Upper lobe of right lung (tissue), 1 donor: Measurements from ENCODE around the gene PRKCQ. TPM values are rescaled to one million over a fixed set of nuclear protein-coding genes. Genes with fewer than 3 reads are reported as not detected.

Experiments used
- ATAC-seq: fragments of 200-7000 bp; cut with Tn5 transposase; one replicate; pipeline ENCODE4 v1.9.1; 2020; ENCODE audit warnings: mild to moderate bottlenecking, moderate library complexity
- DNase-seq: peaks from one replicate; pipeline ENCODE4 v3.0.0-alpha.2; 2020
- H3K27ac ChIP-seq: fragments of 200-600 bp; one replicate; pipeline ENCODE4 v1.8.0; 2022
- H3K27me3 ChIP-seq: fragments of 200-600 bp; one replicate; pipeline ENCODE4 v1.8.0; 2022; ENCODE audit warnings: mild to moderate bottlenecking
- H3K36me3 ChIP-seq: fragments of 200-600 bp; one replicate; pipeline ENCODE4 v1.8.0; 2022
- H3K4me1 ChIP-seq: fragments of 200-600 bp; one replicate; pipeline ENCODE4 v1.8.0; 2022
- H3K4me3 ChIP-seq: fragments of 200-600 bp; one replicate; pipeline ENCODE4 v1.8.0; 2022; ENCODE audit warnings: mild to moderate bottlenecking
- H3K9me3 ChIP-seq: fragments of 200-600 bp; one replicate; pipeline ENCODE4 v1.8.0; 2022
- intact Hi-C: fragments of 100-400 bp; cut with DNase I; formaldehyde crosslinking; loops from one replicate; pipeline ENCODE4 v1.11.0; 2022
- total RNA-seq: library from RNA; stranded (reverse); fragmentation: NEBNext Ultra II Directional; extraction: Animal tissue kit (Norgen Biotek cat#: 25700); gene quantifications from one replicate; pipeline ENCODE4 v1.2.1, GENCODE V29; 2021
- TF ChIP-seq, protein P1 (sequence below): fragments of 200-600 bp; IDR thresholded peaks from one replicate; pipeline ENCODE4 v1.8.0; 2022; ENCODE audit warnings: antibody characterized with exemption
- donor health status: DM: no; HTN: yes; CAD: no; lungs with severe emphysema.

PRKCQ gene
- total RNA-seq, 1 donor from 2014 or later: 9.8 TPM

DNA sequence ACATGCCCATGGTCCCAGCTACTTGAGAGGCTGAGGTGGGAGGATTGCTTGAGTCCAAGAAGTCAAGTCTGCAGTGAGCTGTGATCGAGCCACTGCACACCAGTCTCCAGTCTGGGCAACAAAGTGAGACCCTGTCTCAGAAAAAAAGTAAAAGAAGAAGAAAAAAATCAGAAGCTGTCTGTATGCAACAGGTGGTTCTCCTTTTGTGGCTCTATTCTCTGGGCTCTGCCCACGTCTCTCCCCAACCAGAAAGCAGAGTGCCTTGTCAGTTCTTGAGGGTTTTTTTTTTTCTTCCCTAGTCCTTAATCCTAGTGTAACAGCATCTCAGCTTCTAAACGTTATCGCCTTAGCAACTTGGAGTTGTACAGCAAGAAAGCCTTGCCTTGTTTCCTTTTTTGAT is 89.5 kb downstream of the PRKCQ start:
- no peaks in the 10 kb centered on the region for H3K4me1 ChIP-seq
- intact Hi-C loops: no loop called here
- no peak overlapping the region for H3K4me3 ChIP-seq
- TF ChIP-seq, protein P1, sequence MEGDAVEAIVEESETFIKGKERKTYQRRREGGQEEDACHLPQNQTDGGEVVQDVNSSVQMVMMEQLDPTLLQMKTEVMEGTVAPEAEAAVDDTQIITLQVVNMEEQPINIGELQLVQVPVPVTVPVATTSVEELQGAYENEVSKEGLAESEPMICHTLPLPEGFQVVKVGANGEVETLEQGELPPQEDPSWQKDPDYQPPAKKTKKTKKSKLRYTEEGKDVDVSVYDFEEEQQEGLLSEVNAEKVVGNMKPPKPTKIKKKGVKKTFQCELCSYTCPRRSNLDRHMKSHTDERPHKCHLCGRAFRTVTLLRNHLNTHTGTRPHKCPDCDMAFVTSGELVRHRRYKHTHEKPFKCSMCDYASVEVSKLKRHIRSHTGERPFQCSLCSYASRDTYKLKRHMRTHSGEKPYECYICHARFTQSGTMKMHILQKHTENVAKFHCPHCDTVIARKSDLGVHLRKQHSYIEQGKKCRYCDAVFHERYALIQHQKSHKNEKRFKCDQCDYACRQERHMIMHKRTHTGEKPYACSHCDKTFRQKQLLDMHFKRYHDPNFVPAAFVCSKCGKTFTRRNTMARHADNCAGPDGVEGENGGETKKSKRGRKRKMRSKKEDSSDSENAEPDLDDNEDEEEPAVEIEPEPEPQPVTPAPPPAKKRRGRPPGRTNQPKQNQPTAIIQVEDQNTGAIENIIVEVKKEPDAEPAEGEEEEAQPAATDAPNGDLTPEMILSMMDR: no peak
- H3K9me3 ChIP-seq: no peaks in the 10 kb centered on the region
- H3K27me3 ChIP-seq: no peaks in the 10 kb centered on the region
- ATAC-seq (no peak), DNase-seq (no peak)
- H3K27ac ChIP-seq: no peak overlapping the region
- H3K36me3 ChIP-seq: no peaks in the 10 kb centered on the region

DNA sequence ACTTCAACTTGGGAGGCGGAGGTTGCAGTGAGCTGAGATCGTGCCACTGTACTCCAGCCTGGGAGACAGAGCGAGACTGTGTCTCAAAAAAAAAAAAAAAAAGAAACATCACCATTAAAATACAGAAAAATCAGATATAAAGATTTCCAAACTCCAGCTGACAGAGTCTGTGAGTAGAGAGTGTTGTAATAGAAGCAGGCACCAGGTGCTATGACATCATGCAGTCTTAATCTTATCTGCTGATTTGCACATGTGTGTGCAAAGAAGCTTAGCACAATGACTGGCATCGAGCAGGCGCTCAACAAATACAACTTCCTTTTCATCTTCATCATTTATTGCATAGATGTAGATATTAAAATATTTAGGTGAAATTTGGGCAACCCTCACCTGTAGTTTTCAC is 92.2 kb downstream of the PRKCQ start:
- Histone ChIP-seq H3K4me1 (no peaks in the 10 kb centered on the region), H3K9me3 (no peaks in the 10 kb centered on the region), H3K27me3 (no peaks in the 10 kb centered on the region), H3K4me3 (no peak overlapping the region), H3K36me3 (no peaks in the 10 kb centered on the region), H3K27ac (no peak overlapping the region)
- ATAC-seq: no peak
- intact Hi-C loops: no loop called here
- no peak for DNase-seq
- TF ChIP-seq, protein P1: no peak

DNA sequence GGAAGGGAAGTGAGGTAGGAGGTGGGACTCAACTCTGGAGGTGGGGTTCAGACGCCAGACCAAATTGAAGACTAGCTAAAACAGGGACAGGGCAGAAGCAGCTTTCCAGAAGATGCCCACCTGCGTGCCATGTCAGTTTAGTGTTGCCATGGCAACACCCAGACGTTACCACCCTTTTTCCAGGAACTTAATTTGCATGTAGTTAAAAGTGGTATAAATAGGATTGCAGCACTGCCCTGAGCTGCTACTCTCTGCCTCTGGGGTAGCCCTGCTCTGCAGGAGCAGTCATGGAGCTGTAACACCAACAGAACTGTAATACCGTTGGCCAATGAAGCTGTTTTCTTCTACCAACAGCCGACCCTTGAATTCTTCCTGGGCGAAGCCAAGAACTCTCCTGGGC is 93.8 kb downstream of the PRKCQ start:
- Histone ChIP-seq H3K4me1 (no peaks in the 10 kb centered on the region), H3K27ac (no peak overlapping the region), H3K36me3 (no peaks in the 10 kb centered on the region), H3K4me3 (no peak overlapping the region), H3K9me3 (no peaks in the 10 kb centered on the region), H3K27me3 (no peaks in the 10 kb centered on the region)
- no peak for ATAC-seq
- DNase-seq: no peak
- intact Hi-C loops: no loop called here
- TF ChIP-seq, protein P1: no peak

DNA sequence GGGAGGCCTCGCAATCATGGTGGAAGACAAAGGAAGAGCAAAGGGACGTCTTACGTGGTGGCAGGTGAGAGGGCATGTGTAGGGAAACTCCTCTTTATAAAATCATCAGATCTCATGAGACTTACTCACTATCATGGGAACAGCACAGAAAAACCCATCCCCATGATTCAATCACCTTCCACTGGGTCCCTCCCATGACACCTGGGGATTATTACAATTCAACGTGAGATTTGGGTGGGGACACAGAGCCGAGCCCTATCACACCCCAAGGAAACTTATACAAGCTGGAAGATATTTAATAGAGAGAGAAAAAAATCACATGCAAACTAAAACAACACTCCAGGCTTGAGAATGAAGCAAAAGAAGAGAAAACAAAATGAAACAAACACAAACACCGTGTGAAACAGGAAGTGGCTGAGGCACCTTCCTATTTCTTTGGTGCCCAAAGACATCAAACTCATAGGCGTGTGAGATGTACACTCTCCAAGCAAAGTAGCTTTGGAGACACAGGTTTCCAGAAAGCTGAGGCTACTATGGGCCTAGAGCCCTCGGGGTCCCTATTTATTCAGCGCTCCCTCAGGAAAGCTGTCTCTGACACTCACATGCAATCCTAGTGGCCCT is 97.2 kb downstream of the PRKCQ start:
- DNase-seq (no peak), ATAC-seq (peak; percentile 20)
- intact Hi-C loops: no loop called here
- no peaks in the 10 kb centered on the region for H3K36me3 ChIP-seq
- TF ChIP-seq, protein P1: no peak
- no peaks in the 10 kb centered on the region for H3K27me3 ChIP-seq
- no peaks in the 10 kb centered on the region for H3K4me1 ChIP-seq
- H3K9me3 ChIP-seq: no peaks in the 10 kb centered on the region
- H3K27ac ChIP-seq: no peak overlapping the region
- no peak overlapping the region for H3K4me3 ChIP-seq

DNA sequence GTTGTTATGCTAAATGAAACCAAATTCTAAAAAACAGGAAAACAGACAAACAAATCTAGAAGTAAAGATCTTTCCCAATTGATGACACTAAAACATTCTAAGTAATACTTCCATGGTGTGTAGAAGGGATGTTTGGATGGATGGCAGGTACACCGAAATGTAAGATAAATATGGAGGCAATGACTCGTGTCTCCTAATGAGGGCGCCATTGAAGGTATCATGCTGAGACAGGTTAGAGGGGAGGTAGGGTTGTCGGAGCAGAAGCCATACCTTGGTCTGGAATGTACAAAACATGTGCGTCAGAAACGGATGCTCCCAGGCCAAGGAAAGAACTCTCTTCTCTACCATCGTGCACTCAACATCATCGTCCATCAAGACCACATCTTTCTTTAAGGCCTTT is 101.4 kb downstream of the PRKCQ start:
- no peak overlapping the region for H3K27ac ChIP-seq
- intact Hi-C loops: no loop called here
- H3K9me3 ChIP-seq: no peaks in the 10 kb centered on the region
- no peaks in the 10 kb centered on the region for H3K27me3 ChIP-seq
- TF ChIP-seq, protein P1: peak; percentile 6
- no peak for ATAC-seq
- H3K4me3 ChIP-seq: no peak overlapping the region
- no peaks in the 10 kb centered on the region for H3K36me3 ChIP-seq
- no peak for DNase-seq
- no peaks in the 10 kb centered on the region for H3K4me1 ChIP-seq

DNA sequence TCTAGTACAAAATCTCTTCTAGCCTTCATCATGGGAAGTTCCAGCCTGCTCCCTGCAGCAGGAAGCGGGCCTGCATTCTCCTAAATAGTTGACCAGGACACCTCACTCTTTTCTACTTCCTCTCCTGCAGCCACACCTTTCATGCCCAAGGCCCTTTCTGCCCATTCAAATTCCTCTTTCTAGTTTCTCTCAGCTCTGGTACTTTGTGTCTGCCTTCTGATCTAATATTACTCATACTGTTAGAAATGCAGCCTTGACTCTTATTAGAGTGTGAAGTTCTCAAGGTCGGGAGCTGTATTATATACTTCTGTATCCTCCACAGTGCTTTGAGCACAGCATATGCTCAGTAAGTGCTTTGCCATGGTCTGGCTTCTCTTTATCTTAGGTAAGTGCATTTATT is 103.1 kb downstream of the PRKCQ start:
- TF ChIP-seq, protein P1: no peak
- intact Hi-C loops: no loop called here
- Histone ChIP-seq H3K9me3 (no peaks in the 10 kb centered on the region), H3K4me1 (no peaks in the 10 kb centered on the region), H3K4me3 (no peak overlapping the region), H3K27ac (no peak overlapping the region), H3K36me3 (no peaks in the 10 kb centered on the region), H3K27me3 (no peaks in the 10 kb centered on the region)
- no peak for DNase-seq
- ATAC-seq: no peak
